T-helper 1 cell treated with Interleukin-12 subunit alpha and Interleukin-12 subunit beta and Interleukin-4 antibody, amounts not matched to agents 30 μg/mL and 1 μg/mL, for 36 hours (primary cell): ENCODE measurements around the gene SEC22C.
A peak's percentile ranks its signal among the peaks of the same experiment; 100 is the strongest.

Source experiments
- H3K27ac Mint-ChIP-seq: one replicate; pipeline ENCODE4 v1.8.0; 2021; ENCODE audit warnings: mild to moderate bottlenecking, mixed read lengths
- H3K27me3 Mint-ChIP-seq: one replicate; pipeline ENCODE4 v1.8.0; 2021; ENCODE audit warnings: low read depth, mixed read lengths
- H3K36me3 Mint-ChIP-seq: one replicate; pipeline ENCODE4 v1.8.0; 2021; ENCODE audit warnings: low read depth, mixed read lengths
- H3K4me1 Mint-ChIP-seq: one replicate; pipeline ENCODE4 v1.8.0; 2021; ENCODE audit warnings: low read depth, mixed read lengths
- H3K4me3 Mint-ChIP-seq: one replicate; pipeline ENCODE4 v1.8.0; 2021; ENCODE audit warnings: mild to moderate bottlenecking, moderate library complexity, mixed read lengths
- H3K9me3 Mint-ChIP-seq: one replicate; pipeline ENCODE4 v1.8.0; 2021; ENCODE audit warnings: mixed read lengths

Gene SEC22C

DNA sequence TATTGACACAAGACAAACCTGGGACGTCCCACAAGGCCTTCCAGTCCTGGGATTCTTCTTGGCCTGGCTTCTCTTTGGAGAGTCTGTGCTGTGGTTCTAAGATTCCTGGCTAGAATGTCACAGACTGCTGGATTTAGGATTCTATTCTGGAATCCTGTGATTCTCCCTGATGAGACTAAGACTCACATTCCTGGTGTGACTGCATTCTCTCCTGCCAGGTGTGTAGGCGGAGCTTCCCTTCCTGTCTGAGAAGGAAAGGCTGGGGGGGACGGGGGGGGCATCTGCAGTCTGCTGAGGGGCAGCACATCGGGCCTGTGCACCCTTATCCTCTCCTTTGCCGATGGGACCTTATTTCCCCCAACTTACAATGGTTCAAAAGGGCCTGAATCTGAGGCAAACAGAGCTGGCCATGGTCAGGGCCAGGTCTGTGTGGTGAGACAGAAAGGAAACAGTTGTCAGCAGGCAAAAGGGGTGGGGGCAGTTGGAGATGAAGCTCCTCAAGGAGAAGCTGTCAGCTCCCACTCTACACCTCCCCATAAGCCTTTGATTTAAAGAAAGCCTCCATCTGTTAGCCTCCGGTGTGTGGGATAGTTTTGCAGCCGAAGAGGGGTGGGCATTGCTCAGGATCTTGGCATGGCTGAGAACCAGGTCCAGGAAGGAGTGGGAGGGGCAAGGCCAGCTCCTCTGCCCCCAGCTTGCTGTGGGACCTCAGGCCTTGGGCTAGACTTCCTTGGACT, 48.4 kb downstream of the SEC22C start:
- Mint-ChIP-seq H3K27me3 (no peaks in the 10 kb centered on the region), H3K36me3 (peaks cover 5% of the 10 kb centered on the region), H3K9me3 (no peaks in the 10 kb centered on the region), H3K4me3 (no peak overlapping the region), H3K27ac (no peak overlapping the region), H3K4me1 (peaks cover 19% of the 10 kb centered on the region)

DNA sequence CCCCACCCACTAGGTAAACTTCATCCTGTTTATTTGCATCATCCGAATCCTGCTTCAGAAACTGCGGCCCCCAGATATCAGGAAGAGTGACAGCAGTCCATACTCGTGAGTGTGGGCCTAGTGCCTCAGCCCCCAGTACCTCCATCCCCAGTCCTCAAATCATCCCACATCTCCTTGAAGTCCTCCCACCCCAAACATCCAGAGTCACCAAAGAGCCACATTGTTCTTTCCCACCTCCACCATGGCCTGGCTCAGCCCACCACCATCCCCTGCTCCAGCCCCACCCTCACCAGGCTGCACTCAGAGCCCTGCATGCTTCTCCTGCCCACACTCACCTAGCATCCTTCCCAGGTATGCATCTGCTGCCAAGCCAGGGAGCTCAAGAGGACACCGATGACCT, 49.5 kb downstream of the SEC22C start:
- H3K9me3 Mint-ChIP-seq, result no peaks in the 10 kb centered on the region
- H3K4me3 Mint-ChIP-seq, result no peak overlapping the region
- H3K27me3 Mint-ChIP-seq, result no peaks in the 10 kb centered on the region
- H3K27ac Mint-ChIP-seq, result no peak overlapping the region
- peaks cover 5% of the 10 kb centered on the region for H3K36me3 Mint-ChIP-seq
- H3K4me1 Mint-ChIP-seq, result peaks cover 23% of the 10 kb centered on the region

DNA sequence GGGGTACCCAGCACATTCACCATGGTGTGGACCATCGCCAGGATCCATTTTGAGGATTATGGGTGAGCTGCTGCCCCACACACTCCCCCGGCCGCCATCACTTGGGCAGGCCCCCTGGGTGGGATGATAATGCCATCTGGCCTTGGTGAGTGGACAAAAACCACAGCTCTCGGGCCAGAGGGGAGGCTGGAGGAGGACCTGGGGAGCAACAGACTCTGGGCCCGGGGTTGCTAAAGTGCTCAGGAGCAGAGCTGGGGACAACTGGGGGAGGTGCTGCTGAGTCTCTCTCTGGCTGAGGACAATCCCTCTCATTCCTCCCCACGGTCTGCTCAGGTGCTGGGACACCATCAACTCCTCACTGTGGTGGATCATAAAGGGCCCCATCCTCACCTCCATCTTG, 50.3 kb downstream of the SEC22C start:
- H3K4me1 Mint-ChIP-seq, result peaks cover 29% of the 10 kb centered on the region
- H3K9me3 Mint-ChIP-seq, result no peaks in the 10 kb centered on the region
- H3K36me3 Mint-ChIP-seq, result peaks cover 5% of the 10 kb centered on the region
- H3K27ac Mint-ChIP-seq, result no peak overlapping the region
- H3K27me3 Mint-ChIP-seq, result no peaks in the 10 kb centered on the region
- H3K4me3 Mint-ChIP-seq, result no peak overlapping the region

DNA sequence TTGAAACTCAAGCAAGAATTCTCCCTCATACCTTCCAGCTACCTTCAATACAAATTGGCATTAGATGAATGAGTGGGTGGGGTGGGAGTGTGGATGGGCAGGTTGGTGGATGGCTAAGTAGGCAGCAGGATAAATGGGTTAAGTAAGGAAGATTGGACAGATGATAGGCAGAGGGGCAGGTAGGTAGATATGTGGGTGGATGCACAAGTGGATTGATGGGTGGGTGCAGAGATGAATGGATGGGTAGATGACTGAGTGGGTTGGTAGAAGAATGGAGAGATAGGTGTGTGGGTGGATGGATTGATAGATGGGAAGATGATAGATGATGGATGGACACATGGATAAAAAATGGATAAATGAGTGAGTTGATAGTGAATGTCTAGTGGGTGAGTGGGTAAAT, 51.7 kb downstream of the SEC22C start:
- no peaks in the 10 kb centered on the region for H3K27me3 Mint-ChIP-seq
- H3K36me3 Mint-ChIP-seq, result peaks cover 5% of the 10 kb centered on the region
- peak overlapping the region; percentile 0 for H3K27ac Mint-ChIP-seq
- H3K4me1 Mint-ChIP-seq, result peaks cover 32% of the 10 kb centered on the region
- H3K9me3 Mint-ChIP-seq, result no peaks in the 10 kb centered on the region
- H3K4me3 Mint-ChIP-seq, result peak overlapping the region; percentile 19

DNA sequence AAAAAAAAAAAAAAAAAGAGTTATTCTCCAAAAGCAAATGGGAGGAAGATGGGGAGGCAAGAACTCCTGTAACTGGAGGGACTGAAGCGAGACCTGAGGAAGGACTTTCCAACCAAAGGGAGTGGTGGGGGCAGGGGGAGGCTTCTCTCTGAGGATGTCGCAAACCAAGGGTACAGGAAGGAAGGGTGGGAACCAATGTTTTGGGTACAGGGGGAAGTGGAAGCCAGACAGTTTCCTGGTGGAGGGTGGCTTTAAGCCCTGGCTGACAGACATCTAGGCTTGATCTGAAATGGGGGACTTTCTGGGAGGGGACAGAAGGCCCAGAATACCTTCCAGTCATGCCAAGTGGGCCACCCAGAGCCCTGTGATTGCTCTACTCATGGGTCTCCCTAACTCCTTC, 52.3 kb downstream of the SEC22C start:
- H3K27ac Mint-ChIP-seq, result no peak overlapping the region
- H3K36me3 Mint-ChIP-seq, result peaks cover 5% of the 10 kb centered on the region
- H3K9me3 Mint-ChIP-seq, result no peaks in the 10 kb centered on the region
- H3K4me3 Mint-ChIP-seq, result peak overlapping the region; percentile 48
- no peaks in the 10 kb centered on the region for H3K27me3 Mint-ChIP-seq
- H3K4me1 Mint-ChIP-seq, result peaks cover 32% of the 10 kb centered on the region

DNA sequence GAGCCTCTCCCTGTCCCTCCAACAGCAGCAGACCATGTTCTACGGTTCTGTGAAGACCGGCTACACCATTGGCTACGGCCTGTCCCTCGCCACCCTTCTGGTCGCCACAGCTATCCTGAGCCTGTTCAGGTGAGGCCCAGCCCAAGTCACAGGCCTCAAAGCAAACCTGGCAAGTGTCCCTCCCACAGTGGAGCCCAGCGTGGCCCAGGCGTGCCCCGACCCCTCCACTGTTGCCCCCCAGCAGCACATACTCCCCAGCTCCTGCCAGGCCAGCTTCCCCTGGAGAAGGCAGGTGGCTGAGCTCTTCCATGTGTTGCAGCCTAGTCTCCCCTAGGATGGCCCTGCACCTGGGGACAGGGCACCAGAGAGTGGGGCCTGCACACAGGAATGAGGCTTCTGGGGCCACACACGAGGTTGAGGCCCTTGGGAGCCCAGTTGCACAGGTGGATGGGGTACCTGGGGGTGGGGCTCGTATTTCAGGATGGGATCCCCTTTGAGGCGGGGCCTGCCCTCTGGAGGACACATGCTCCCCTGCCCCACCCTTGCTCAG, 54.3 kb downstream of the SEC22C start:
- Mint-ChIP-seq H3K4me1 (peaks cover 32% of the 10 kb centered on the region), H3K36me3 (peaks cover 5% of the 10 kb centered on the region), H3K27ac (peak overlapping the region; percentile 73), H3K4me3 (no peak overlapping the region), H3K27me3 (no peaks in the 10 kb centered on the region), H3K9me3 (no peaks in the 10 kb centered on the region)

DNA sequence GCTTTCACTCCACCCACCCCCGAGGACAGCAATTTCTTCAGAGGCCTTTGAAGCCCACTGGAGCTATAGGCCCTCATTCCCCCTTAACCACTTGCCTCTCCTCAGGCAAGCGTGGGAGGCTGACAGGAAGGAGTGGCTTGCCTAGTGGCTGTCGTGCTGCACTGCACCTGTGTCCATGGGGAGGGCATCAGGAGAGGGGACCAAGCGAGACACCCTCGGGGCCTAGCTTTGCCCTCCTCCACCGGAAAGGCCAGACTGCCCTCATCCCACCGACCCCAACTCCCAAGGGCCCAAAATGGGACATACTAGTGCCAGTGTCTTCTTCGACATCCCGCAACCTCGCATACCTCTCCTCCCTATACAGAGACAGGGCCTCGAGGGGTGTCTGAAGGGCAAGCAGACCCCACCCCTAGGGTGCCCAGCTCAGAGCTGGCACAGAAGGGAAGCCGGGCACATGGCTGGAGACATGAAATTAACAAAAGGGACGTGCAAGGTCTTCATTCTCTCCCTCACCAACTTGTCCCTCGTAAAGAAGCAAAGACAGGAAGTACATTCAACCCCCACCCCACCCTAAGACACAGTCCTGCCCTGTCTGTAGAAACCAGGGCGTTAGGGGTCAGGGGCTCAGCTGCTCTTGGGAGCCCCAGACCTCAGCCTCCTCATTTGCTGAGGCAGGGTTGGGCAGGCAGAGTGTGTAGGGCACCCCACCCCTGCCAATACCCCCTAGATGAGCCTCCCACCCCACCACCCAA, 55.0 kb downstream of the SEC22C start:
- Mint-ChIP-seq H3K27me3 (no peaks in the 10 kb centered on the region), H3K36me3 (peaks cover 5% of the 10 kb centered on the region), H3K4me1 (peaks cover 30% of the 10 kb centered on the region), H3K9me3 (no peaks in the 10 kb centered on the region), H3K4me3 (no peak overlapping the region), H3K27ac (peak overlapping the region; percentile 73)

DNA sequence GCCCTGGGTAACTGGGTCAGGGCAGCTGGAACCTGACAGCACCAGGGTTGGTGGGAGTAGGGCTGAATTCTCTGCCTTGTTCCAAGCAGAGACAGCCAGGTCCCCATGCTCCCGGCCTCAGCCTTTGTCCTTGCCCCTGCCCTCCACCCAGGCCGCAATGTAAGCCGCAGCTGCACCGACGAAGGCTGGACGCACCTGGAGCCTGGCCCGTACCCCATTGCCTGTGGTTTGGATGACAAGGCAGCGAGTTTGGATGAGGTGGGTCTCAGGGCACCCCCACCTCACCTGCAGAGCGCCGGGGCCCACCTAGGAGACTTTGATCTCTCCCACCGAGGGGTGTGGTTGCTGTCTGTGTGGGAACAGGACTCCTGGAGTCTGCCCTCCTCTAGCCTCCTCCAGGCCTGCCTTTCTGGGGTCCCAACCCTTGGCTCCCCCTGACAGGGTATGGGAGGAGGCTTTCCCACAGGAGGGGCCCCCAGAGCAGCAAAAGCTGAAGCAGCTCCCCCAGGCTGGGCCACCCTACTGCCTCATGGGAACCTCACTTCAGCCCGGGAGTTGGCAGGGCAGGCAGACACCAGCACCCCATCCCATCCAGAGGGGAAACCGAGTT, 55.9 kb downstream of the SEC22C start:
- Mint-ChIP-seq H3K27ac (no peak overlapping the region), H3K9me3 (no peaks in the 10 kb centered on the region), H3K27me3 (no peaks in the 10 kb centered on the region), H3K4me1 (peaks cover 30% of the 10 kb centered on the region), H3K36me3 (peaks cover 5% of the 10 kb centered on the region), H3K4me3 (no peak overlapping the region)

DNA sequence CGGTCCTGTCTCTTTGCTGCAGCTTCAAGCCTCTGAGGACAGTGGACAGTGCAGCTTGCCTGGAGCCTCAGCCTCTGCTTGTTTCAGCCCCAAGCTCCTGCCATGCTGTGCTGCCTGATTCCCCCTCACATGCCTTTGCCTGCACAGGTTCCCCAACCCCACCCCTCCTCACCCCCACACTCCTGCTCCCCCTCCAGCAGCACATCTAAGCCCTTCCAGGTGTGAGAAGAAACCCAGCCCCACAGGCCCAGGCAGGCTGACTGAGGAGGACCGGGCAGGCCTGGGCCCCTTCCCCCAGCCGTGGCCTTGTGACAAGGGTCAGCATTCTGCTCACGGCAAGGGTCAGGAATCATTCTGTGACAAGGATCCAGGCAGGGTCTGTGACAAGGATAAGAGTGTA, 56.6 kb downstream of the SEC22C start:
- Mint-ChIP-seq H3K4me3 (no peak overlapping the region), H3K27me3 (no peaks in the 10 kb centered on the region), H3K4me1 (peaks cover 32% of the 10 kb centered on the region), H3K27ac (no peak overlapping the region), H3K9me3 (no peaks in the 10 kb centered on the region), H3K36me3 (peaks cover 4% of the 10 kb centered on the region)

DNA sequence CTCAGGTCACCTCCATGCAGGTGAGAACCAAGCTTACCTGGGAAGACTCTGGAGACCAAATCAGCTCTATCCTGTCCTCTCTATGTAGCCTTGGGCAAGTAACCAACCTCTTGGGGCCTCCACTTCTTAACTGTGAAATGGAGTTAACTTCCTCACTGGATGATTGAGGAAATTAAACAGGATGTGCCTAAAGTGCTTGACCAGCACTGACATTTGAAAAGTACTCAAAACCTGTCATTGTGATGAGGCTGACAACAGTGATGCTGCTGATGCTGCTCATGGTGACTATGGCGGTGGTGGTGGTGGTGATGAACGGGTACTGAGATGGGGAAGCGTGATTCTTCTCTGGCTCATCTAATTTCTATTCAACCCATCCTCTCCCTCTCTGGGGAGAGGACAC, 57.0 kb downstream of the SEC22C start:
- Mint-ChIP-seq H3K4me1 (peaks cover 30% of the 10 kb centered on the region), H3K27me3 (no peaks in the 10 kb centered on the region), H3K4me3 (no peak overlapping the region), H3K27ac (no peak overlapping the region), H3K36me3 (peaks cover 2% of the 10 kb centered on the region), H3K9me3 (no peaks in the 10 kb centered on the region)

DNA sequence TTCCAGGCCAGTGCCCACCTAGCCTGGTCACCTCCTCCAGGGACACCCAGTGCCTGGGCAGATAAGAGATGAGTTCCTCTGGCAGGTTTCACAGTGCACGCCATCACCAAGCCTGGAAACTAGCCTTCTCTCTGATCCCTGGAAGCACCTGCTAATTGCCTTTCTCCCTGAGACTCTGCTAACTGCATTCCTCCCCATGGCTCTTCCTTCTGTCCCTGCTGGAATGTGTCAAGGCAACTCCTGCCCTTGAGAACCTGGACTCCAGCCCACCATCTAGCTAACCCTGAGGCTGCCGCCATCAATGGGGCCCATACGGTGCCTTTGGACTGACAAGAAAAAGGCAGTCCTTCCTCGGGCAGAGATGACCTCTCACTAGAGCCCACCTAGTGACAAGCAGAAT, 60.9 kb downstream of the SEC22C start:
- peaks cover 4% of the 10 kb centered on the region for H3K36me3 Mint-ChIP-seq
- no peak overlapping the region for H3K4me3 Mint-ChIP-seq

DNA sequence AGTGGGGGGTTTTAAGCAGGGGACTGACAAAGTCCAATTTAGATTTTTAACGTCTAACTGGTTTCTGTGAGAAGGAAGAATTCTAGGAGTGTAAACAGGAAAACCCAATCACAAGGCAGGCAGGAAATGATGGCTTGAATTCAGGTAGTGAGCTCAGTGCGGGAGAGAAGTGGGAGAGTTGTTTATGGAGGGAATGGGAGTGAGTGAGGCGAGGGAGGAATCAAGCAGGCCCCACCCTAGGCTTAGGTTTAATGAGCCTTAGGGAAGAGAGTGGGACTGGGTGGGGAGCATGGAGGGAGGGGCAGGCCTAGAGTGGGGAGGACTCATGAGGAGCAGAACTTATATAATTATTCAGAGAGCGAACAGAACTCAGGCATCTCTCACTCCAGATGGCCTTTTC, 61.4 kb downstream of the SEC22C start:
- Mint-ChIP-seq H3K4me3 (no peak overlapping the region), H3K27ac (peak overlapping the region; percentile 1), H3K4me1 (peaks cover 12% of the 10 kb centered on the region), H3K36me3 (peaks cover 4% of the 10 kb centered on the region), H3K27me3 (no peaks in the 10 kb centered on the region), H3K9me3 (no peaks in the 10 kb centered on the region)

More for the DNA sequence above, 60.9 kb downstream of the SEC22C start:
- Mint-ChIP-seq H3K27ac (peak overlapping the region; percentile 17), H3K4me1 (peaks cover 12% of the 10 kb centered on the region), H3K9me3 (no peaks in the 10 kb centered on the region), H3K27me3 (no peaks in the 10 kb centered on the region)

DNA sequence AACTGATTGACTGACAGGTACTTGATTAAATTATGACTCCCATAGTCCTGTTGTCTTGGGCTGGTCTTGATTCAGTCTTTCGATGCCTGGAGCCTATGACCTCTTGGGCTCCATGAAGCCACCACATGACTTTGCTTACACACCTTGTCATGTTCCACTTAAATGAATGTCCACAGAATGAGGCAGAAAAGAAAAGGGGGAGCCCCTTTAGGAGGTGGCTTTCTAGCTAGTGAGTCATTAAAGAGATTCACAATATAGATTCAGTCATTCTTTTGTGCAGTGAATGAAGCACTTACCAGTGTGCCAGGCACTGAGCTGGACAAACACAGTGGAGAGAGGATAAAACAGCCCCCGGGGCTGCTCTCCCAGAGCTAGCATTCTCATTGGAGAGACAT, 62.2 kb downstream of the SEC22C start:
- Mint-ChIP-seq H3K36me3 (peaks cover 6% of the 10 kb centered on the region), H3K4me3 (peak overlapping the region; percentile 38), H3K9me3 (no peaks in the 10 kb centered on the region), H3K4me1 (peaks cover 12% of the 10 kb centered on the region), H3K27me3 (no peaks in the 10 kb centered on the region), H3K27ac (peak overlapping the region; percentile 57)

DNA sequence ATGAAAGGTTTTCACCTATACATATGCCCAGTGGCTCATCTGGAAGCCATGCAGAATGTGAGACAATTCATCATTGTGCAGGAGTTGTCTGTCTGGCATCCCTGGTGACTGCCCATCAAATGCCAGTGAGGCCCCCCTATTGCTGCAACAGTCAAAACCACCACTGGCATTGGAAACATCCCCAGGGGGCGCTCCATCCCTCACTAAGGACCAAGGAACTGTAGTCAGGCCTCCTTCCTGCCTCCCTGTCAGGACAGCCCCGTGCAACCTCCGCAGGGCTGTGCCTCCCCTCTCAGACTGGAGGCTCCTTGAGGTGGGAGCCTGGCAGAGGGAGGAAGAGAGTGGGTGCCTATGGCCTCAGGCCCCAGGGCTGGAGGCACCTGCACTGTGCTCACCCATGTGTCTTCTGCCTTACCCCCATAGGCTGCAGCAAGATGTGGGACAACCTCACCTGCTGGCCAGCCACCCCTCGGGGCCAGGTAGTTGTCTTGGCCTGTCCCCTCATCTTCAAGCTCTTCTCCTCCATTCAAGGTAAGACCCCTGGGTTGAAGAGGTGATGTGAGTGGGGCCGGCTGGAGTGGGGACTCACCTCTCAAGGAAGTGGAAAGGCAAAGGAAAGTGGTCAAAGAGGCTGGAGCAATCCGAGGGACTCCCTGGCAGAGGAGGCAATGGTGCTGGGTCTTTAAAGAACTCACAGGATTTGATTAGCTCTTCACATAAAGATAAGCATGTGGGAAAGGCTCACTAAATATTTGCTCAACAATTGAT, 62.8 kb downstream of the SEC22C start:
- H3K4me3 Mint-ChIP-seq, result no peak overlapping the region
- H3K27ac Mint-ChIP-seq, result no peak overlapping the region
- peaks cover 6% of the 10 kb centered on the region for H3K36me3 Mint-ChIP-seq
- H3K4me1 Mint-ChIP-seq, result peaks cover 12% of the 10 kb centered on the region
- H3K27me3 Mint-ChIP-seq, result no peaks in the 10 kb centered on the region
- H3K9me3 Mint-ChIP-seq, result no peaks in the 10 kb centered on the region
